GM21576 (cell line): Measurements from ENCODE around the gene RAC2.
"Not testable (repeated sequence)": the region's sequence is repeated elsewhere in the genome, so short reads cannot be mapped to it uniquely, and the experiment has no call there.

Source experiments
- ATAC-seq: cut with Tn5 transposase; IDR thresholded peaks from one replicate; pipeline ENCODE4 v1.9.1; 2021; ENCODE audit warnings: mild to moderate bottlenecking, moderate library complexity; ENCODE audit not compliant: unreplicated experiment

RAC2 gene

DNA sequence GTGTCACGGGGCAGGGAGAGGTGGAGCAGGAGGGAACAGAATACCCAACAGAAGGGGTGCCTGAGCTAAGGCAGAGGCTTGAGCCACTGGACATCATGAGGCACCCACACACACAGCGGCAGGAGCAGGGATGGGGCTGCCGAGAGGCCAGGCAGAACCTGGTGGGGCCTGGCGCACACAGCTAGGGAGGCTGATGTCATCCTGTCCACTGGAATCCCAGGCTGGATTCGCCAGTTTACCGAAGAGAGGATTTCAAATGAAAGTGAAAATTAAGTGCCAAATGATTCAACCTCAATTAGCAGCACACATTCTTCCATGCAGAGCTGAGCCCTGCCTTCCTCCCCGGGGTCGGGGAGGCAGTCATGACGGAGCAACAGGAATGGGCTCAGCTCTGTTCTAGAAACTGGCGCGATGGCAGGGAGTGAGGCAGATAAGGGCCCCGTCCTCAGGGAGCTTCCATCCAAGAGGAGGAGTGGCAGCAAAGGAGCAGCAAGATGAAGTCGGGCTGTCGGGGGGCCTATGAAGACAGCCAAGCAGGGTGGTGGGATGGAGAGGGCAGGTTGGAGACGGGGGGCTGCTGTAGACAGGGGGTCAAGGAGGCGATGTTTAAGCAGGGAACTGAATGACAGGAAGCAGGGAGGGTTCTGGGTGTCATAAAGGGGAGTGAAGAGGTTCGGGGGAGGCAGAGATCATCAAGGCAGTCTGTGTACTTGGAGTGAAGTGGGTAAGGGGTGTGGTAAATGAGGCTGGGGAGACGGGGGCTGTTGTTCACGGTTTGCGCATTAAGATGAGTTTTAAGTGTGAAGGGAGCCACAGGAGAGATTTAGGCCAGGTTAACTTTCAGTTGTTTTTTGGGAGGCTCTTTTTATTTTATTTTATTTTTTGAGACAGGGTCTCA lies 6.4 kb downstream of the RAC2 start:
- ATAC-seq, result no peak

DNA sequence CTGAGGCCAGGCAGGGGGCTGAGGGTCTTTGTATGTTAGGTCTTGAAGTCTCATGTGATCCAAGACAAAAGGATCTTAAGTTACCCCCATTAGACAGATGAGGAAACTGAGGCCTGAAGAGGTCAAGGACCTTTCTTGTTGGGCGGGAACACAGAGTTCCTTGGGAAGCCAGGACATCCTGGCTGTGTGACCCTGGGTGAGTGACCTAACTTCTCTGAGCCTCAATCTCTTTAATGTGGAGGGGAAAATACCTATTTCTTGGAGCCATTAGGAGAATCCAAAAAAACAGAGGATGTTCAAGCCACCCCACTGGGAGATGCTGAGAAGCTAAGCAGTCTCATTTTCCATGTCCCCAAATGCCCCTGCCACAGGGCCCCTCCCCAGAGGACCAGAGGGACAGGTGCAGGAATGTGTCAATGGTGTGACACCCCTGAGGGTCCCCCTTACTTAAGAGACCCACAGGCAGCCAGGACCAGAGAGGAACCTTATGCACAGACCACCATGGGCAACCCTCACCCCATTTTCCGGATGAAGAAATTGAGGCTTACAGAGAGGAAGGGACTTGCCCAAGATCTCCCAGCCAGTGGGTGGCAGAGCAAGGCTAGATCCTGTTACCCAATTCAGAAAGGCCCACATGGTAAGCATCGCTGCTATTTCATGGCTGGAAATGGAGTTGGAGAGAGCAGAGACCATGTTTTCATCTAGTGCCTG lies 8.0 kb downstream of the RAC2 start:
- no peak for ATAC-seq

DNA sequence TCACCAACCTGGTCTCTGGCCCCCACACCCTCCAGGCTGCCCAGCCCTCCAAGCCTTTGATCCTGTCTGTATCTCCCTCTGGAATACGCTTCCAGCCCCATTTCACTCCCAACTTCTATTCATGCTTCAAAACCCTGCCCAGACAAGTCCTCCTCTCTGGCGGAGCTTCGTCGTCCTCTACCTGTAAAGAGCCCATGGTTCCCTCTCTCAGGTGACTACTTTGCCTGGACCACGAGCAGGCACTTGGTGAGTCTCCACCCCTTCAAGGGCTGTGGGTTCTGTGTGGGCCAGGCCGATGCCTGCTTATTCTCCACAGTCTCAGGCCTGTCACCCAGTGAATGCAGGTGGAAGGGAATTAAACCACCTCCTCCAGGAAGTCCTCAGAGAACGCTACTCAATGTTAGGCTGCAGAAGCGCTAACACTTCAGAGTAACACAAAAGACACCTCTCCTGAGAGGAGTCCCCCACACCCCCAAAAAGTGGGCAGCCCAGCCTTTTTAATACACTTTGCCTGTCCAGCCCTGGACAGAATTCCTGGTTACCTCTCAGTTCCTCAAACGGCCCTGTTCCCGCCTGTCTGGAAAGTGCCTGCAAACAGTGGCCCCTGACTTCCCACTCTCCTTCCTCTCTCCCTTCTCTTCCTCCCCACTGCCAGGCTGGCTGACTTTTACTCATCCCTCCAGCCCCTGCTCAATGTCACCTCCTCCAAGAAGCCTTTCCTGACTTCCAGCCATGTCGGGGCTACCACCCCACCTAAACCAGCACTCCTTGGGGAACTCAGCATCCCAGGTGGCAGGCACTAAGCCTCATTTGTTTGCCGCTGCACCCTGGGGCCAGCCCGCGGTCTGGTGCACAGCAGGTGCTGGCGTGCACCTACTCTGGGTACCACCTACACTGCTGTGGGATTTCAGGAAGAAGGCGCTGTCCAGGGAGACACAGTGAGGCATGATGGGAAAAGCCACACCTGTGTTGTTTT lies 9.0 kb downstream of the RAC2 start:
- no peak for ATAC-seq

DNA sequence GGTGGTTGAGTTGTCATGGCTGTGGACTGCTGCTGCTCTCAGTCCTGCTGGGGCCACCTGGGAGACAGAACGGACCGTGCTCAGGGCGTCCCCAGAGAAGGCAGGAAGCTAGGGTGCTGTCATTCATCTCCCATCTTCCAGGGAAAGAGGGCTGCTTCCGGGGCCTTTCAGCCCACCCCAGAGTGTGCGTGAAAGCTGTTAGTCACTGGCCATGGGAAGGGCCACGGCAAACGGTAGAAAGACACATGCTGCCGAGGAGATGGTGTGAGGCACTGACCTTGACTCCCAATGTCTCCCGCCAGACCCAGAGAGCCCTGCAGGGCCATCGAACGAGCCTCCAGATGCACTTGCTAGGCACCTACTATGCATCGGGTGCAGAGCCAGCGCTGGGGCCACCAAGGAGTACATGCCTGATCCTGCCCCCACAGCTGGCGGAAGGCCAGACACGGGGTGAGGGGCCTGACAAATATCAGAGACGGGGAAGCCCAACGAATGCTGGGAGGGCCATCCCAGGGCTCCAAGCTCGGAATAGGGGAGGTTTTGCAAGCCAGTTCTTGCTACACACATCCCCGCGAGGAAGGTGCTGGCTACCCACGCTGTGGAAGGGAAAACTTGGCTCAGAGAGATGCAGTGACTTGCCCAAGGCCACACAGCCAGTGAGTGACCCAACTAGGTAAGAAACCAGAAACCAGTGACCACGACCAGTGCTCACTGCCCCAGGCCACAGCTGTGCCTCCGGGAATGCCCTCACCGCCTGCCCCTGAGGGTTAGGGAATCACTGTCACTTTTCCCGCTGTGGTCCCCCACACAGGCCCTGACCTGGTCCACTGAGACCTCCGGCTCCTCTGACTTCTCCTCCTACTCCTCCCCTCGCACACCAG lies 10.1 kb downstream of the RAC2 start:
- ATAC-seq, result no peak

DNA sequence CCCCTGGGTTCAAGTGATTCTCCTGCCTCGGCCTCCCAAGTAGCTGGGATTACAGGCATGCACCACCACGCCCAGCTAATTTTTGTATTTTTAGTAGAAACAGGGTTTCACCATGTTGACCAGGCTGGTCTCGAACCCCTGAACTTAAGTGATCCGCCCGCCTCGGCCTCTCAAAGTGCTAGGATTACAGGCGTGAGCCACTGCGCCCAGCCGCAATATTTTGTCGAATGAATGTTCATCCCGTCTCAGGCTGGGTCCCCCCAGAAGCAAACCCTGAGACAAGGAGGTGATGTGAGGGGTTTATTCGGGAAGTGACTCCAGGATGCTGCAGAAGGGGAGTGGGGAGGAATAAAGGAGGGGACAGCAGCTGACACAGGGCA lies 10.7 kb downstream of the RAC2 start:
- ATAC-seq, result not testable (repeated sequence)

DNA sequence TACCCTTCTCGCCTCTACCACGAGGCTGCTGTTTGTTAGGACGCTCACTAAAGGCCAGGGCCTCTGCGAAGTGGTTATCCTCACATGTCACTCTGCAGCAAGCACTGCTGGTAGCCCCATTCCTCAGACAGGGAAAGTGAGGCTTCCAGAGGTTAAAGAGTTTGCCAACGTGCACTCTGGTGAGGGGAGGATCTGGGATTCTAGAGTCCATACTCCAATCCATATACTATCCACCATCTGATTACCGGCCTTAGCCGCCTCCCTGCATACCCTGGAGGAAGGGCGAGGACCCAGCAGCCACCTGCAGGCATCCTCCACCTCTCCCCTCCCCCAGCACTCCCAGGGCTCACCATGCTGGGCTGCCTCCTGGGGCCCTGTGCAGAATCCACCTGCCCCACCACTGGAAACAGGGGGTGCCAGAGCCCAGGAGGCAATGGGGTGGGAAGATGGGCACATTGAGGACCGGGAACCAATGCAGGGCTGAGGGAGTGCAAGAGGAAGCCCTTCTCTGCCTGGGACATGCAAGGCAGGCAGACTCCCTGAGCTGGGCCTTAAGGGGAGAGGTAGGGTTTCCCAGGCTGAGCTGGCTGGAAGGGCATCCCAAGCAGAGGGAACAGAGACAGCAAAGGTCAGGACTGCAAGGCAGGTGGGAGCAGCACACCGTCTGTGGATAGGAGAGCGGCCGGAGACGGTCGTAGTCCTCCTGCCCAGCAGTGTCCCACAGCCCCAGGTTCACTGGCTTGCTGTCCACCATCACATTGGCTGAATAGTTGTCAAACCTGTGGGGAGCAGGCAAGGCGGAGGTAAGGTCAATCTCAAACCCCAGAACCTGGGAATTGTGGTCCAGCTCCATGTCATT lies 11.7 kb downstream of the RAC2 start:
- no peak for ATAC-seq

DNA sequence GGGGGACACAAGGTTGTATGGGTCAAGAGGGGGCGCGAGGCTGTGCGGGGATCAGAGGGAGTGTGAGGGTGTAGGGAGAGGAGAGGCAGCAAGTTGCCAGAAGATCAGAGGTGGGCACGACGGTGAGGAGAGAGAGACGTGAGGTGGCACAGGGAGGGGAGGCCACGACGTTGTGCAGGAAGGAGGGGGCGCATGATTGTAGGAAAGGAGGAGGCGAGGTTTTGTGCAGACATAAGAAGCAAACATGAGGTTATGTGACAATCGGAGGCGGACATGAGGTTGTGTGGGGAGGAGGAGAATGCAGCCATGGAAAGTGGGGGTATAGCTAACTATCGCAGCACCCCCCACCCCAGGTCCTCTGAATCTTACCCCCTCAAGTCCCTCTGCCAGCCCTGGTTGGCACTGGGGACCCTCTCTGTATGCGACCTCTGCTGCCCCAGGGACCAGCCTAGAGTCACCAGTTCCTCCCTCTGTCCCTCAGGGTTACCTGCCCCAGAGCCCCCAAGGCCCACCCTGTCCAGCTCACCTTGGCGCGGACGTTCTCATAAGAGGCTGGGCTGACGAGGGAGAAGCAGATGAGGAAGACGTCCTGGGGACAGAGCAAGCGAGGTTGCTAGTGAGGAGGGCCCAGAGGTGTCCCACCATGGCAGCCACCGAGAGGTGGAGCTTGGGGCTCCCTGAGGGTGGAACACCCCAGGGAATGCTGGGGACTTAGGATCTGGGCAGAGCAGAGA lies 12.5 kb downstream of the RAC2 start:
- ATAC-seq, result no peak

DNA sequence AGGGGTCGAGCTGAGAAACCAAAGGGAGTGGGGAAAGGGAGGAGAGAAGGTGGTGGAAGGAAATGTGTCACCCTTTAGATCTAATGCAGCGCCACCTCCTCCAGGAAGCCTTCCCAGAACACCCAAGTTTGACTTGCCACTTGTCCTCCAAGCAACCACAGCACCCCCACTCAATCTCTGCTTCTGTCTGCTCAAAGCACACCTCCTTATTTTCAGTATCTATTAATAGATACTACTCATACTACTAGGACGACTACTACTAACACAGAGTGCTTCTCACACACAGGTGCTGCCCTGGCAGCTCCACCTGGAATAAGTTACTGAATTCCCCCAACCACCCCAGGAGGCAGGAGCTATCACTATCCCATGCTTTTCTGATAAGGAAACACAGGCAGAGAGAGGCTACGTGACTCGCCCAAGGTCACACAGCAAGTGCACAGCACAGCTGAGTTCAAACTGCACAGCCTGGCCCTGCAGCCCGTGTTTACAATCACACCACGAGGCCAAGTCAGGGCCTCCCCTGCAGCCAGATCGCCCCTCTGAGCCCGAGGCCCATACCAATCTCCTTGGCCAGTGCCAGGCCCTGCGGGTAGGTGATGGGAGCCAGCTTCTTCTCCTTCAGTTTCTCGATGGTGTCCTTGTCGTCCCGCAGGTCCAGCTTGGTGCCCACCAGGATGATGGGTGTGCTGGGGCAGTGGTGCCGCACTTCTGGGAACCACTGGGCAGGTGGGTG lies 13.2 kb downstream of the RAC2 start:
- ATAC-seq, result peak; percentile 40

DNA sequence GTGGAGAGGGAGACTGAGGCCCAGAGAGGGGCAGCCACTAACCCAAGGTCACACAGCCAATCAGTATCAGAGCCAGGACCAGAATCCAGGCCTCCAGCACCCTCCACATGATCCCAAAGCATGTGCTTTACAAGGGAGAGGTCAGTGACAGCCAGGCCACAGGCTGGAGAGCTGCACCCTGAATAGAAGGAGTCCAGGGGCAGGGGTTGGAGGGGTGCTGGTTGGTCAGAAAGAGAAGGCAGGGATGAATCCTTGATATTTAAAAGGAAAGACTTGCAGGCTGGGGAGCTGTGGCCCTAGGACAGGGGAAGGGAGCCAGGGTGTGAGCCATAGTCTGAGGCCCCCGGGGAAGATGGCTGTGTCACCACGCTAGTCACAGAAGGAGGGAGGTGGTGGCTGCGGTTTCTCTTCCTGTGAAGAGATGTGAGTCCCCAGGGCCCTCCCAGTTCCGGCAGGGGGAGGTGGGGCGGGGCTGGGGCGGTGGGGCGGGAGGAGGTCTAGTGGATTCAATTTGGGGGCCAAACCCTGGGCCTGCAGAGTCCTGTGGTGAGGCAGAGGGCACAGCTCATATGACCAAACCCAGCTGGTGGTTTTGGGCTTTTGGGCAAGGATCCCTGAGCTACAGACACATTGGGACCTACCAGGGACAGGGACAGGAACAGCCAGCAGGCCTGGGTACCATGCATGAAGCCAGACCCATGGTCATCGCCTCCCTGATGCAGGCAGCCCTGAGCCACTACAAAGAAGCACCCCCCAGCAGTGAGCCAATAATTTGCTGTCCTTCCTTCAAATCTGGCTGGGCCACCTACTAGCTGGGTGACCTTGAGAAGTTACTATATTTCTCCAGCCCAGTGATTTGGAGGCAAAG lies 14.0 kb downstream of the RAC2 start:
- ATAC-seq, result peak; percentile 33

DNA sequence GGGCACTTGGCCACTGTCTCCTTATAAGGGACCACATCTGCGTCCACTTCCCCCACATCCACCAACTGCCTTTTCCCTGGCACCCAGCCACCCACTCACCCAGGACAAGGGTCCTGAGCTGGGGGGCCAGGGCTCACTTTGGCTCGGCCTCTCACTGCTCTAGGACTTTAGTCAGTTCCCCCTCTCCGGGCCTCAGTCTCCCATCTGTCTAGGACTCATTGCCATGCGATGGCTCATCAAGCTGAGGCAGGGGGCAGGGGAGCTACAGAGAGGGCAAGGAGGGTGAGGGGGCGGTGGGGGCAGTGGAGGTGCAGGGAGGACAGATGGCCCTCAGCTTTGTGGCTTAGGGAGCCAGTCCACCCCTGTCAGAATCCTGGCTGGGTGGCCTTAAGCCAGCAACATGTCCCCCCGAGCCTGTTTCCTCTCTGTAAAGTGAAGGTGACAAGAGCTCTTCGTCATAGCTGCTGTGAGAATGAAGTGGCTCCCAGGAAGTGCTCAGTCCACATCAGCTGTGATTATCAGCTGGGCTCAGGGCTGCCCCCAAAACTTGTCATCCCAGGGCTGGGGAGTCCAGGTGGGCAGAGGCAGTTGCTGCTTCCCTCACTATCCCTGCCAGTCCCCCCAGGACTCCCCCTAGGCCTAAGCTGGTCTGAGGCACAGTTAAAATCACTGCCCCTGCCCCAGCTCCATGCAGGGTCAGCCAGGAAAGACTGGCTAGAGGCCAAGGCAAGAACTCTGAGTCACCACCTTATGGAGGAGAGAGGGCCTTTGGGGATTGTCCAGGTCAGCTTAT lies 14.9 kb downstream of the RAC2 start:
- ATAC-seq, result no peak

DNA sequence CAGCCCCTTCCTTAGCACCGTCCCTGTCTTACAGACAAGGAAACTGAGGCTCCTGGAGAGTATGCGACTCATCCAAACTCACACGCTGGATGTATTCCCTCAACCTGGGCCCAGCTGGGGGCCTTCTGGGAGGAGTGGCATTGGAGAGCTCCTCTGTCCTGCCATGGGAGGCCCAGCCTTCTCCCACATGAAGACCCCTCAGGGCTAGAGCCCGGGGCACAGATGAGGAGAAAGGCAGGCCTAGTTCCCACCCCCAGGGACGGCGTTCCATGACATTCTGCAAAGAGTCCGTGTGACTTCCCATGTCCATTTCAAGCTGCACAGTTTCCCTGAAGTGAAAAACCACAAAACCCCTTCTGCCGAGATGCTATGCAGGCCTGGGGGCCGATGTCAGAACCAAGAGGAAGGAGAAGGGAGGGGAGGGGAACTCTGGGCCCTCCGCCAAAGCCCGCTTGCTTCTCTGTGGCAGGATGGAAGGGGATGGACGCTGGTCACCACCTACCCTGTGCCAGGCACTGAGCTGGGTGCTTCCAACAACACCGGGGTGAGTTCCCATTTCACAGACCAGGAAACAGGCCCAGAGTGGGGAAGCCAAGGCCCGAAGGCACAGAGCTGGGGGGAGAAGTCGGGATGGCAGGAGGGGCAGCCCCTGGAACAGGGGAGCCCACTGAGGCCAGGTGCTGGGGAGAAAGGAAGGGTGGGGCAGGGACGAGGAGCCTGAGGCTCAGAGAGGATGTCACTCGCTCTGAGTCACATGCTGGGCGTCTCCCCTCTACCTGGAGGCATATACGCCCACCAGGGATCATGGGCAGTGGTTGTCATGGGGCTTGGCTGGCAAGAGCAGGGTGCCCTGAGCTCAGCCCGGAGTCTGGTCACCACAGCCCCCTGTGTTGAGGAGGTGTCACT lies 15.7 kb downstream of the RAC2 start:
- ATAC-seq, result no peak

DNA sequence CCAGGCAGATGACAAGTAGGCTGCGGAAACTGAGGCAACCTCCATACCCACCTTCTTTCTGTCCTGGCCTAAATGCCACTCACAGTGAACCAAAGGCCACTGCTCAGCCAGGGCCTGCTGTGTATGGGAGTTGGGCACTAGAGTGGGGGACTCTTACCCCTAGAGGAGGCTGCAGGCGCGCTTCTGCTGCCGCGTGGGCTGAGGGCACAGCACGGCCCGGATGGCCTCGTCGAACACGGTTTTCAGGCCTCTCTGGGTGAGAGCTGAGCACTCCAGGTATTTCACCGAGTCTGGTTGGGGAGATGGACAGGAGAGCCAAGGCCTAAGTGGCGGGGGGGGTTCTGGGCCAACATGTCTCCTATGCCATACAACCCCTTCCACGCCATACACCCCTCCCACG lies 17.6 kb downstream of the RAC2 start:
- ATAC-seq, result no peak

DNA sequence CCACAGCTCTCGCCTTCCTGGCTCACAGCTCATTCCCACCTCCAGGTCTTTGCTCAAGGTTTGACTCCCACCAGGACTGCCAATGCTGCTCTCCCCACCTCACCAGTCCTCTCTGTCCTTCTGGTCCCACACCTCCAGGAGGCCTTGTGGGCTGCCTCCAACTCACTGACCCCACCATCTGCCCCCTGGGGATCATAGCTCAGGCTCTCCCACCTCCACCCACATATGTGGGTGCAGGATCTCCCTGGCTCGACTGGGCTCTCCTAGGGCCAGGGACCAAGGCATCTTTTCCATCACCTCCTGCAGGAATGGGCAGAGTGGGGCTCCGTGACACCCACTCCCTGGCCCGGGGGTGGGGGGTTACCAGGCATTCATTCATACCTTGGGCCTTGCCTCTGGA lies 18.0 kb downstream of the RAC2 start:
- ATAC-seq, result no peak

DNA sequence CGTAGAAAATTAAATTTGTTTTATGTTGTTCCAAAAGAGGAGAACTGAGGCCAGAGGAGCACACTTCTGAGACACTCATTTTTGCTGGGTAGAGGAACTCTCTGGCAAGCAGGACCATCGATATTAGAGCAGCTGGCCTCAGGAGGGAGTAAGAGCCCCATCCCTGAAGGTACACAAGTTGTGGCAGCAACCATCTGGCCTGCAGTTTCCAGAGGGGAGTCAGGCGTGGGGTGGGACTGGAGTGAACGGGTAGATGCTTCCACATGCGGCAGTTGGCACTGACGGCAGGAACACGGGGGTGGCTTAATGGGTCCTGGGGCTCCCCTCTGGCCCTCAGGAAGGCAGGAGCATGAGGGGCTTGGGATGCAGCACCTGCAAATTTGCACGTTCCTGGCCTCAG lies 18.6 kb downstream of the RAC2 start:
- ATAC-seq, result no peak

DNA sequence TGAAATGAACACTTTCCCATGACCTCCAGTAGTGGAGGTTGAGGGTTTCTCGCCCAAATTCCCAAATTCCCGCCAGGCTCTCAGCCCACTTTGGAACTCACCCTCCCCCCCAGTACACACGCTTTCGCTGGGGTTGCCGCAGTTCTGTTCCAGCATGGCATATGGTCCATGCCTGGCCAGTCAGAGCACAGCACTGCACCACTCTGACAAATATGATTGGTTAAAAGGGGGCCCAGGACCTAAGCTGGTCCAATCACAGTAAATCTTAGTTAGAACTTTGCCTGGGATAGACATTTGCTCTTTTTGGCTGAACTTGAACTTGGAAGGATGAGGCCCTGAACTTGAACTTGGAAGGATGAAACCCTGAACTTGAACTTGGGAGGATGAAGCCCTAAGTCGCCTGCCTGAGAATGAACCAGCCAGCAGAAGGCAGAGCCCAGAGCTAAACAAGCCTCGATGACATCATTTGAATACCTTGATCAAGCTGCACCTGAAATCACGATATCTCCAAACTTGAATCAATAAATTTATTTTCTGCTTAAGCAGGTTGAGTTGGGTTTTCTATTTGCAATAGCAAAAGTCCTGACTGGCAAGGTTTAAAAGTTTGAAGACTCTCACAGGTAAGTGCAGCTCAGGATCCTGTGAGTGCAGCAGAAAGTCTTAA lies 19.2 kb downstream of the RAC2 start:
- no peak for ATAC-seq
